DOHH2 (cell line): ENCODE measurements around the gene ELK4.

Experiments used
- H3F3A ChIP-seq: fragments of 200-600 bp; sonication (generic), shearing (Covaris generic); 2 replicates; pipeline ENCODE4 v1.6.0; 2016; ENCODE audit warnings: antibody characterized with exemption, mild to moderate bottlenecking; ENCODE audit not compliant: control insufficient read depth, insufficient read depth
- H3K27ac ChIP-seq: fragments of 200-600 bp; sonication (generic); 2 replicates; pipeline ENCODE4 v1.5.1; 2014; ENCODE audit warnings: low read depth, mild to moderate bottlenecking, low read length, moderate library complexity
- H3K27me3 ChIP-seq: fragments of 200-600 bp; sonication (generic); 2 replicates; pipeline ENCODE4 v1.6.1; 2014; ENCODE audit warnings: mild to moderate bottlenecking, low read length, mixed read lengths; ENCODE audit not compliant: control insufficient read depth
- H3K36me3 ChIP-seq: fragments of 200-600 bp; sonication (generic); 2 replicates; pipeline ENCODE4 v1.6.1; 2014; ENCODE audit warnings: mild to moderate bottlenecking, low read length, moderate library complexity, mixed read lengths; ENCODE audit not compliant: control insufficient read depth
- H3K4me1 ChIP-seq: fragments of 200-600 bp; sonication (generic); 2 replicates; pipeline ENCODE4 v1.6.1; 2014; ENCODE audit warnings: mild to moderate bottlenecking, low read length, mixed read lengths; ENCODE audit not compliant: control insufficient read depth
- H3K4me2 ChIP-seq: fragments of 200-600 bp; sonication (generic); 2 replicates; pipeline ENCODE4 v1.6.0; 2014; ENCODE audit warnings: mild to moderate bottlenecking, low read length, moderate library complexity
- H3K4me3 ChIP-seq: fragments of 200-600 bp; sonication (generic); 2 replicates; pipeline ENCODE4 v1.5.1; 2014; ENCODE audit warnings: mild to moderate bottlenecking, low read length, mixed read lengths
- H3K79me2 ChIP-seq: fragments of 200-600 bp; sonication (generic); 2 replicates; pipeline ENCODE4 v1.6.1; 2014; ENCODE audit warnings: mild to moderate bottlenecking, low read length, mixed read lengths; ENCODE audit not compliant: control insufficient read depth
- H3K9me2 ChIP-seq: fragments of 200-600 bp; sonication (generic); replicated peaks from 2 replicates; pipeline ENCODE4 v1.6.1; 2014; ENCODE audit warnings: mild to moderate bottlenecking, low read length, mixed read lengths; ENCODE audit not compliant: control insufficient read depth
- H3K9me3 ChIP-seq: fragments of 200-600 bp; sonication (generic); 2 replicates; pipeline ENCODE4 v1.6.1; 2014; ENCODE audit warnings: antibody characterized with exemption, low read length, mixed read lengths; ENCODE audit not compliant: control insufficient read depth, insufficient read depth
- H4K20me1 ChIP-seq: fragments of 200-600 bp; sonication (generic); 2 replicates; pipeline ENCODE4 v1.6.0; 2014; ENCODE audit warnings: low read depth, mild to moderate bottlenecking, antibody characterized with exemption, low read length, moderate library complexity; ENCODE audit not compliant: control insufficient read depth, insufficient read depth
- CTCF ChIP-seq: fragments of 200-600 bp; sonication (generic); IDR thresholded peaks from one replicate; pipeline ENCODE4 v1.5.1; 2014; ENCODE audit warnings: antibody characterized with exemption, mild to moderate bottlenecking, low read depth, low read length; ENCODE audit not compliant: poor library complexity, severe bottlenecking
- EZH2phosphoT487 ChIP-seq: fragments of 200-600 bp; sonication (generic); IDR thresholded peaks from 2 replicates; pipeline ENCODE4 v1.6.1; 2017; ENCODE audit warnings: borderline replicate concordance, mild to moderate bottlenecking, antibody characterized with exemption, low read length, moderate library complexity, mixed read lengths

Gene ELK4

GRCh38 chr1:205580140-205580922, 51.5 kb downstream of the ELK4 start:
- Histone ChIP-seq H3K4me2 (no peak overlapping the region), H3K36me3 (no peaks in the 10 kb centered on the region), H3F3A (no peaks in the 10 kb centered on the region), H3K4me1 (peaks cover 10% of the 10 kb centered on the region), H3K27ac (no peak overlapping the region), H3K9me3 (no peaks in the 10 kb centered on the region), H4K20me1 (no peaks in the 10 kb centered on the region), H3K4me3 (no peak overlapping the region), H3K27me3 (peaks cover 19% of the 10 kb centered on the region), H3K79me2 (no peaks in the 10 kb centered on the region), H3K9me2 (no peaks in the 10 kb centered on the region)
- no peak for TF ChIP-seq CTCF

- Histone ChIP-seq H3K27ac (no peak overlapping the region), H4K20me1 (no peaks in the 10 kb centered on the region), H3K27me3 (peaks cover 19% of the 10 kb centered on the region), H3F3A (no peaks in the 10 kb centered on the region), H3K79me2 (no peaks in the 10 kb centered on the region), H3K36me3 (no peaks in the 10 kb centered on the region), H3K9me2 (no peaks in the 10 kb centered on the region), H3K4me2 (no peak overlapping the region), H3K9me3 (no peaks in the 10 kb centered on the region), H3K4me3 (no peak overlapping the region), H3K4me1 (peaks cover 10% of the 10 kb centered on the region)
- TF ChIP-seq CTCF, result no peak
- TF ChIP-seq EZH2phosphoT487, result no peak
These were observed 52.1 kb downstream of the ELK4 start for GRCh38 chr1:205579711-205580110.

GRCh38 chr1:205578780-205579571, 52.8 kb downstream of the ELK4 start:
- TF ChIP-seq EZH2phosphoT487, result no peak
- no peak for TF ChIP-seq CTCF
- no peaks in the 10 kb centered on the region for H3F3A ChIP-seq
- no peaks in the 10 kb centered on the region for H4K20me1 ChIP-seq
- H3K79me2 ChIP-seq, result no peaks in the 10 kb centered on the region
- H3K4me1 ChIP-seq, result peaks cover 10% of the 10 kb centered on the region
- H3K9me3 ChIP-seq, result no peaks in the 10 kb centered on the region
- no peak overlapping the region for H3K27ac ChIP-seq
- H3K4me3 ChIP-seq, result no peak overlapping the region
- H3K9me2 ChIP-seq, result no peaks in the 10 kb centered on the region
- no peak overlapping the region for H3K4me2 ChIP-seq
- no peaks in the 10 kb centered on the region for H3K36me3 ChIP-seq
- peaks cover 19% of the 10 kb centered on the region for H3K27me3 ChIP-seq
